ENCODE results near the gene GTPBP2.

DNA sequence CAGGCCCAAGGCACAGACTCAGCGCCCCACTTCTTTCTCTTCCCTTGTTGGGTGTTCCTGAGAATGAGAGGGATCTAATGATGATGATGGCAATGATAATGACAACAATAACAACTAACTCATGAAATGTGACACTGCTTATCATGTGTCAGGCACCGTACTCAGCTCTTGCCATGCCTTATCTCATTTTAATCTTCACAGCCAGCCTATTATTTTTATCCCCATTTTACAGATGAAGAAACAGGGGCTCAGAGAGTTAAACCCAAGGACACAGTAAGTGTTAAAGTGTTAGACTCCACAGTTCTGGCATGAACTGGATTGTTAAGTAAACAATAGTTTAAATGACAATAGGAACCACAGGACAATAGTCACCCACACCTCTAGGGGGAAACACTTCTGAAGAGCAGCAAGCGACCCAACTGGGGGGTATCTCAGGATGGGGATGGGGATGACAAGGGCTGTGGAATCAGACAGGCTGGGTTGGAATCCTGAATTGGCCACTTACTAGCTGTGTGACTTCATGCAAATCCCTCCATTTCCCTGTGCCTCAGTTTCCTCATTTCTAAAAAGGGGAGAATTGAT lies 28.2 kb upstream of the GTPBP2 start:
- no peak for TF ChIP-seq PCBP1 (IDR thresholded peaks at IDR 0.05; ENCODE audit: borderline replicate concordance, low read depth, low read length)
- TF ChIP-seq HCFC1 (IDR thresholded peaks at IDR 0.05; ENCODE audit: low read depth, low read length) = no peak
- TF ChIP-seq ATF1 (CRISPR knock-in tag; IDR thresholded peaks at IDR 0.05) = no peak
- no peak for TF ChIP-seq ZBTB7A (CRISPR knock-in tag; IDR thresholded peaks at IDR 0.05)
- TF ChIP-seq SMARCE1 (IDR thresholded peaks at IDR 0.05; ENCODE audit: borderline replicate concordance) = no peak
- TF ChIP-seq FOXA3 (CRISPR knock-in tag; IDR thresholded peaks at IDR 0.05) = no peak
- TF ChIP-seq, protein P1, sequence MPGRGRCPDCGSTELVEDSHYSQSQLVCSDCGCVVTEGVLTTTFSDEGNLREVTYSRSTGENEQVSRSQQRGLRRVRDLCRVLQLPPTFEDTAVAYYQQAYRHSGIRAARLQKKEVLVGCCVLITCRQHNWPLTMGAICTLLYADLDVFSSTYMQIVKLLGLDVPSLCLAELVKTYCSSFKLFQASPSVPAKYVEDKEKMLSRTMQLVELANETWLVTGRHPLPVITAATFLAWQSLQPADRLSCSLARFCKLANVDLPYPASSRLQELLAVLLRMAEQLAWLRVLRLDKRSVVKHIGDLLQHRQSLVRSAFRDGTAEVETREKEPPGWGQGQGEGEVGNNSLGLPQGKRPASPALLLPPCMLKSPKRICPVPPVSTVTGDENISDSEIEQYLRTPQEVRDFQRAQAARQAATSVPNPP (CRISPR knock-in tag; IDR thresholded peaks at IDR 0.05) = no peak
- TF ChIP-seq PHF21A (CRISPR knock-in tag; IDR thresholded peaks at IDR 0.05) = no peak
- no peak for TF ChIP-seq GABPB1 (CRISPR knock-in tag; IDR thresholded peaks at IDR 0.05)
- TF ChIP-seq POLR2A (IDR thresholded peaks at IDR 0.05; ENCODE audit: insufficient read depth in 1 of 2, low read depth in 2 of 2, low read length in 2 of 2) = no peak
- TF ChIP-seq, protein P2, sequence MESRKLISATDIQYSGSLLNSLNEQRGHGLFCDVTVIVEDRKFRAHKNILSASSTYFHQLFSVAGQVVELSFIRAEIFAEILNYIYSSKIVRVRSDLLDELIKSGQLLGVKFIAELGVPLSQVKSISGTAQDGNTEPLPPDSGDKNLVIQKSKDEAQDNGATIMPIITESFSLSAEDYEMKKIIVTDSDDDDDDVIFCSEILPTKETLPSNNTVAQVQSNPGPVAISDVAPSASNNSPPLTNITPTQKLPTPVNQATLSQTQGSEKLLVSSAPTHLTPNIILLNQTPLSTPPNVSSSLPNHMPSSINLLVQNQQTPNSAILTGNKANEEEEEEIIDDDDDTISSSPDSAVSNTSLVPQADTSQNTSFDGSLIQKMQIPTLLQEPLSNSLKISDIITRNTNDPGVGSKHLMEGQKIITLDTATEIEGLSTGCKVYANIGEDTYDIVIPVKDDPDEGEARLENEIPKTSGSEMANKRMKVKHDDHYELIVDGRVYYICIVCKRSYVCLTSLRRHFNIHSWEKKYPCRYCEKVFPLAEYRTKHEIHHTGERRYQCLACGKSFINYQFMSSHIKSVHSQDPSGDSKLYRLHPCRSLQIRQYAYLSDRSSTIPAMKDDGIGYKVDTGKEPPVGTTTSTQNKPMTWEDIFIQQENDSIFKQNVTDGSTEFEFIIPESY (CRISPR knock-in tag; IDR thresholded peaks at IDR 0.05) = no peak
- TF ChIP-seq, protein P3, sequence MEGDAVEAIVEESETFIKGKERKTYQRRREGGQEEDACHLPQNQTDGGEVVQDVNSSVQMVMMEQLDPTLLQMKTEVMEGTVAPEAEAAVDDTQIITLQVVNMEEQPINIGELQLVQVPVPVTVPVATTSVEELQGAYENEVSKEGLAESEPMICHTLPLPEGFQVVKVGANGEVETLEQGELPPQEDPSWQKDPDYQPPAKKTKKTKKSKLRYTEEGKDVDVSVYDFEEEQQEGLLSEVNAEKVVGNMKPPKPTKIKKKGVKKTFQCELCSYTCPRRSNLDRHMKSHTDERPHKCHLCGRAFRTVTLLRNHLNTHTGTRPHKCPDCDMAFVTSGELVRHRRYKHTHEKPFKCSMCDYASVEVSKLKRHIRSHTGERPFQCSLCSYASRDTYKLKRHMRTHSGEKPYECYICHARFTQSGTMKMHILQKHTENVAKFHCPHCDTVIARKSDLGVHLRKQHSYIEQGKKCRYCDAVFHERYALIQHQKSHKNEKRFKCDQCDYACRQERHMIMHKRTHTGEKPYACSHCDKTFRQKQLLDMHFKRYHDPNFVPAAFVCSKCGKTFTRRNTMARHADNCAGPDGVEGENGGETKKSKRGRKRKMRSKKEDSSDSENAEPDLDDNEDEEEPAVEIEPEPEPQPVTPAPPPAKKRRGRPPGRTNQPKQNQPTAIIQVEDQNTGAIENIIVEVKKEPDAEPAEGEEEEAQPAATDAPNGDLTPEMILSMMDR (CRISPR knock-in tag; IDR thresholded peaks at IDR 0.05) = no peak
- TF ChIP-seq, protein P4, sequence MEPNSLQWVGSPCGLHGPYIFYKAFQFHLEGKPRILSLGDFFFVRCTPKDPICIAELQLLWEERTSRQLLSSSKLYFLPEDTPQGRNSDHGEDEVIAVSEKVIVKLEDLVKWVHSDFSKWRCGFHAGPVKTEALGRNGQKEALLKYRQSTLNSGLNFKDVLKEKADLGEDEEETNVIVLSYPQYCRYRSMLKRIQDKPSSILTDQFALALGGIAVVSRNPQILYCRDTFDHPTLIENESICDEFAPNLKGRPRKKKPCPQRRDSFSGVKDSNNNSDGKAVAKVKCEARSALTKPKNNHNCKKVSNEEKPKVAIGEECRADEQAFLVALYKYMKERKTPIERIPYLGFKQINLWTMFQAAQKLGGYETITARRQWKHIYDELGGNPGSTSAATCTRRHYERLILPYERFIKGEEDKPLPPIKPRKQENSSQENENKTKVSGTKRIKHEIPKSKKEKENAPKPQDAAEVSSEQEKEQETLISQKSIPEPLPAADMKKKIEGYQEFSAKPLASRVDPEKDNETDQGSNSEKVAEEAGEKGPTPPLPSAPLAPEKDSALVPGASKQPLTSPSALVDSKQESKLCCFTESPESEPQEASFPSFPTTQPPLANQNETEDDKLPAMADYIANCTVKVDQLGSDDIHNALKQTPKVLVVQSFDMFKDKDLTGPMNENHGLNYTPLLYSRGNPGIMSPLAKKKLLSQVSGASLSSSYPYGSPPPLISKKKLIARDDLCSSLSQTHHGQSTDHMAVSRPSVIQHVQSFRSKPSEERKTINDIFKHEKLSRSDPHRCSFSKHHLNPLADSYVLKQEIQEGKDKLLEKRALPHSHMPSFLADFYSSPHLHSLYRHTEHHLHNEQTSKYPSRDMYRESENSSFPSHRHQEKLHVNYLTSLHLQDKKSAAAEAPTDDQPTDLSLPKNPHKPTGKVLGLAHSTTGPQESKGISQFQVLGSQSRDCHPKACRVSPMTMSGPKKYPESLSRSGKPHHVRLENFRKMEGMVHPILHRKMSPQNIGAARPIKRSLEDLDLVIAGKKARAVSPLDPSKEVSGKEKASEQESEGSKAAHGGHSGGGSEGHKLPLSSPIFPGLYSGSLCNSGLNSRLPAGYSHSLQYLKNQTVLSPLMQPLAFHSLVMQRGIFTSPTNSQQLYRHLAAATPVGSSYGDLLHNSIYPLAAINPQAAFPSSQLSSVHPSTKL (CRISPR knock-in tag; IDR thresholded peaks at IDR 0.05) = no peak
